ENCODE results near the gene ZEB2.

- no peak for TF ChIP-seq CTCF (IDR thresholded peaks at IDR 0.05)
- TF ChIP-seq POLR2A (IDR thresholded peaks at IDR 0.05): no peak
Measured at GRCh38 chr2:144490017-144490416, 29.9 kb downstream of the ZEB2 start.

Data from thyroid gland (tissue), 4 donors.